UCSD-AML1 (cell line): Measurements from ENCODE around the gene SAMD4A.

Source experiments
- DNase-seq: peaks from one replicate; lab custom pipeline; 2025; ENCODE audit not compliant: unreplicated experiment; lab: John Stamatoyannopoulos, UW

The SAMD4A gene

DNA sequence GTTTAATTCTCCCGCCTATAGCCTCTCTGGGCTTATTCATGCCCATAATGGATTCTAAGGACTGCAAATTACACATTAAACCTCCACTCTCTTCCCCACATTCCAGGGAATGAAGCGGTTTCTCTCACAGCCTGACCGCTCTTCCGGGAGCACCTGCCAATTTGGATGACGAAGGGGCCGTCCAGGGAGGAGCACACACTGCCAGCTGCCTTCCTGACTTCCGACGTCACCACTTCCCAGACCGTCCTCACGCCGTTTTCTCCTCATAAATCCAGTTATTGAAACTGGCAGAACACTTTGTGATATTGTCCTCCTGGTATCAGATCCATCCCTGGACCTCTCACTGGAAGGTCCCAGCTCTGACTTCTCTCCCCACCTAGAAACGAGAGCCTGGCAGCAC is 248.1 kb downstream of the SAMD4A start:
- no peak for DNase-seq

DNA sequence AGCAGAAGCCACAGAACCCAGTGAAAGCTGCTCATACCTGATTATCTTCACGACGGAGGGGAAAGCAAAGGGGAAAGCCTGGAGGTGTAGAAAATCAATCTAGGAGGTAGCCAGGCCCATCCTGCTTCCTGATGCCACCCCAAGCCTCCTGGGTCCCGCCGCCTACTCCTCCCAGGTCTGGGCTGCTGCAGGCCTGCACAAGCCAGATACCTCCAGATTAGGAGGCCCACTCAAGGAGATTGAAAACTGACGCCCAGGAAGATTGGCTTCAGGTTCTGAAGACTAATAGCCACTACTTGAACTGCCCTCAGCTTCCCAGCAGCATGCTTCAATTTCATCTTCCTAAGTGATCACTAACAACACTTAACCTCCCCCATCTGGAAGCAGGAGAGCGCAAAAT is 248.6 kb downstream of the SAMD4A start:
- DNase-seq: no peak

DNA sequence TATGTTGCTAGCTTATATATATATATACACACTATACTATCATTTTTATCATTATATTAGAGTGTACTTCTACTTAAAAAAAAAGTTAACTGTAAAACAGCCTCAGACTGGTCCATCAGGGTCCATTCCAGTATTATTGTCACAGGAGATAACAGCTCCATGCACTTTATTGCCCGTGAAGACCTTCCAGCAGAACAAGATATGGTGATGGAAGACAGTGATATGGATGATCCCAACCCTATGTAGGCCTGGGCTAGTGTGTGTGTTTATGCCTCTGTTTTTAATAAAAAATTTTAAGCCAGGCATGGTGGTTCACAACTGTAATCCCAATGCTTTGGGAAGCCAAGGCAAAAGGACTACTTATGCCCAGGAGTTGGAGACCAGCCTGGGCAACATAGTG is 249.5 kb downstream of the SAMD4A start:
- DNase-seq: no peak

DNA sequence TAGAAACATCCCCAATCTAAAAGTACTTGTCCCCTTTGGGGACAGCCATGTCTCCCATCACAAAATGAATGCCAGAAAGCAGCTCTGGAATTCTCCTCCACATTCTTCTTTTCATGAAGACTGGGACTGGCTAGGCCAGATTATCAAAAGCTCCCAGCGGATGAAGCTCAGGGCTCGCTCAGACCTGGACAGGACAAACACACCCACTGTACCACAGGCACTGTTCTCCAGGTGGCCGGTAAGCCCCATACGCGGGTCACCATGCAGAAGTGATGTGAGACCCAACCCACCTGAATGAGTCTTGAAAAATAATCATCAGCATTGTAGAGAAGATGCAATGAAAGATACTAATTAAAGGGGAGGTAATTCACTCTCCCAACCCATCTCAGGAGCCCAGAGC is 250.6 kb downstream of the SAMD4A start:
- no peak for DNase-seq

DNA sequence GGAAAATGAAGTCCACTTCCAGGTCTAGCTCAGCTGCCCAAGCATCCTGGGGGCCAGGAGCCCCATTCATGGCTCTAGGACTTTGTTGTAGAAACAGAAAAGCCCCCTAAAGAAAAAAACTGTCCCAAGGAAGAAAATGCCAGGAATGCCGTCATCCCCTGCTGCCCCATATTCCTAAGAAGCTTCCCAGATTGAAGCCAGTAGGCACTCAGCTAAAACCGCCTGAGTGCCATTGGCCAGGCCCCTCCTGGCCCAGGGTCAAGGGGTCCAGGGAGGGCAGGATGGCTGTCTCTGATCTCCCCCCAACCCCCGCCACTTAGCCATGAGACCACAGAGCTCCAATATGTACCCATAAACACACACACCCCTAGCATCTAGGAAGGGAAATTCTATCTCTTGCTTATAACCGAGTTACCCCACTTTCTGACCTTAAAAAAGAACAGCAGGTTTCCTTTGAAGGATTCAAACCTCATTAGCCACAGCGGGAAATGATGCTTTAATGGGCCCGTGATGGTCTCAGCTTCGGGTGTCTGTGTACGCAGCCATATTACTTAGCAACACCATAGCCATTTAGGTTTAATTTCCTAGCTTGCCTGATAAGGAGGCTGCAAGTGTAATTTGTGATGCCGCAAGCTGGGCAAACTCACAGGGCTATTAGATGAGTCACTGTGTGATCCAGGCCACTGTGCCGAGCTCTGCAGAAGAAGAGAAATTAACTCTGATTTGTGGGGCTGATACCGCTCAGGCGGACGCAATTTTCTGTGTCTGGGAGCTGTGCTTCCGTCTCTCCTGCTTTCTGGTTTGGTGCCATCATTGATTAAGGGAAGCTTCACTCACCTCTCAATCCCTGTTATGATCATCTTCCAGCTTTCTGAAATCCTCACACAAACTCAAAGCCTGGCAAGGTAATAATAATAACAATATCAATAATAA is 251.5 kb downstream of the SAMD4A start:
- DNase-seq: no peak

DNA sequence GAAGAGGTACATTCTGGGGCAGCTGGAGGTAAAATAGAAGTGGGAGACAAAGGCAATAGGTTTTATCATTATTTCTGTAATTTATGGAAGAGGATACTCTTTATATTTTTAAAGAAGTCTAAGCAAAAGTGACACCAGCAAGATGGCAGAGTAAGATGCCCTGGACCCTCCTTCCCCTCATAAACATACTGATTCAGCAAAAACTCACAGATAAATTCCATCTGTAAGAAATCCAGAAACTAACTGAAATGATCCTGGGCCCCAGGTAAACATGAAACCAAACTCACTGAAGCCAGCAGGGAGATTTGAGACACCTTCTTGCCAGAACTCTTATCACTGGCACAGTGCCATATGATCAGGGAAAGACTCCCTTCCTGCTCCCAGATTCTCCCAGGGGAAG is 255.8 kb downstream of the SAMD4A start:
- DNase-seq: no peak

DNA sequence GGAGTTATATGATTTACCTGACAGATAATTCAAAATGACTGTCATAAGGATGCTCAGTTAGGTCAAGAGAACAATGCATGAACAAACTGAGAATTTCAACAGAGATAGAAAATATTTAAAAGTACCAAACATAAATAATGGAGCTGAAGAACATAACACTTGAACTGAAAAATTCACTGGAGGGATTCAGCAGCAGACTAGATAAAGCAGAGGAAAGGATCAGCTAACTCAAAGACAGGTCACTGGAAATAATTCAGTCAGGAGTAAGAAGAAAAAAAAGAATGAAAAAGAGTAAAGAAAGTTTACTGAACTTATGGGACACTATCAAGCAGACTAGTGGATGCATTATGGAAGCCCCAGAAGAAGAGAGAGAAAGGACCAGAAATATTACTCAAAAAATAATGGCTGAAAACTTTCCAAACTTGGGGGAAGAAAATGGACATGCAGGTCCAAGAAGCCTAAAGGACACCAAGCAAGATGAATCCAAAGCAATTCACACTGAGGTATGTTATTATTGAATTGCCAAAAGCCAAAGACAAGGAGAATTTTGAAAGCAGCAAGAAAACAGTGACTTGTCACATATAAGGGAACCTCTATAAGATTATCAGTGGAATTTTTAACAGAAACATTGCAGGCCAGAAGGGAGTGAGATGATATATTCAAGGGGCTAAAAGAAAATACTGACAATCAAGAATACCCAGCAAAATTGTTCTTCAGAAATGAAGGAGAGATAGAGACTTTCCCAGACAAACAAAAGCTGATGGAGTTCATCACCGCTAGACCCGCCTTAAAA is 257.0 kb downstream of the SAMD4A start:
- DNase-seq: no peak

DNA sequence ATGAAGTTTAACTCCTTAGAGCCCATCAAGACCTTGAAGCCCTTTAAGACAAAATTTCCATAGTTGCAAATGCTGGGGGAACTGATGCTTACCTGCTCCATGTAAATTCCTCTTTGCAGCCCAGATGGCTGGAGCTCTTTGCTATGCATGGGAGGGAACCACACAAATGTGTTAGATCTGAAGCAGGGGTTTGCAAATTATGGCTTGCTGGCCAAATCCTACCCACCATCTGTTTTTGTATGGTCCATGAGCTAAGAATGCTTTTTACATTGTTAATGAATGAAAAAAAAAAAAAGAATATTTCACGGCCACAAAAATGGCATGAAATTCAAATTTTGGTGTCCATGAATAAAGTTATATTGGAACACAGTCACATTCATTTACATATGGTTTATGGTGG is 261.1 kb downstream of the SAMD4A start:
- DNase-seq: no peak

DNA sequence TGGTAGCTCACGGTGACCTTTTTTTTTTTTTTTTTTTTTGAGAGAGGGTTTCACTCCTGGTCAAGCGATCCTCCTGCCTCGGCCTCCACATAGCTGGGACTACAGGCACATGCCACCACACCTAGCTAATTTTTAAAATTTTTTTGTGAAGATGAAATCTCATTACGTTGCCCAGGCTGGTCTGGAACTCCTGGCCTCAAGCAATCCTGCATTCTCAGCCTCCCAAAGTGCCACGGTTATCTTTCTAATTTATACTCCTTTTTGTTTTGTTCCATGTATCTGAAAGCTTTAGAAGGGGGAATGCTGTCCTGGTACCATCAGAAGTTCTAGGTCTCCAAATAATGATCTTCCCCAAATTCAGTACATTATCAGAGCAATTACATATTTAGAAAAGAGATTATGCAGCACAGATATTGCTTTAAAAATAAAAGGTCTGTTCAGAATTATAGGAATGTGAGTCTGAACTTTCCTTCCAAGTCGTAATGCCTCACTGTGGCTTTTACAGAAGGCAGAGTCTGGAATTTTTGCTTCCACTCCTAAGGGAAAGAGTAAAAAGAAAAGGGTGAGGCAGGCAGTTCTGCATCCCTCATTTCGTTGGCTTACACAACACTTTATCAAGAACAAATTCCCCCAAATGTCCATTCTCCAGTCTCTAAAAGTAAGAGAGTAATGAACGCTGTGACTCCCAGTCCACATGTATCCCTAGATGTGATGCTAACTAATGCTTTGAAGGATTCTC is 262.7 kb downstream of the SAMD4A start:
- DNase-seq: no peak

DNA sequence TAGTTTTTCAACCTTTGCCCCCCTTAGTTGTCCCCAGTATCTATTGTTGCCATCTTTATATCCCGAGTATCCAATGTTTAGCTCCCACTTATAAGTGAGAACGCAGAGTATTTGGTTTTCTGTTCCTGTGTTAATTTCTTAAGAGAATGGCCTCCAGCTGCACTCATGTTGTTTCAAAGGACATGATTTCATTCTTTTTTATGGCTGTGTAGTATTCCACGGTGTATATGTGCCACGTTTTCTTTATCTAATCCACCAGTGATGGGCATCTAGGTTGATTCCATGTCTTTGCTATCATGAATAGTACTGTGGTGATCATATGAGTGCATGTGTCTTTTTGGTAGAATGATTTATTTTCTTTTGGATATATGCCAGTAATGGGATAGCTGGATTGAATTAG is 263.7 kb downstream of the SAMD4A start:
- no peak for DNase-seq

DNA sequence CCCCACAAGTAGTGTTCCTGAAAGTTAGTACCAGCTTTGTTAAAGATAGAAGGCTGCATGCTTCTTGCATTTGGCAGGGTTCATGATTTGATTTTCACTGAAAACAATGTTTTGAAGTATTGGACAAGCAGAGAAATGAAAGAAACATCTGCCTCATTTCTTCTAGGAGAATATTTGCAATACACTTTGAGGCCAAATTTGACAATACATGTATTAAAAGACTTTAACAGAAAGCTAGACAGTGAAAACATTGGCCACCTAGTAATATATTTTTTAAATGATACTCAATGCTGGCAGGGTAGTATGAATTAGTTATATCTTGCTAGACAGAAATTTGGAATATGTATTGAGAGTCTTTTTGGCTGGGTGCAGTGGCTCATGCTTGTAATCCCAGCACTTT is 267.2 kb downstream of the SAMD4A start:
- DNase-seq: no peak

DNA sequence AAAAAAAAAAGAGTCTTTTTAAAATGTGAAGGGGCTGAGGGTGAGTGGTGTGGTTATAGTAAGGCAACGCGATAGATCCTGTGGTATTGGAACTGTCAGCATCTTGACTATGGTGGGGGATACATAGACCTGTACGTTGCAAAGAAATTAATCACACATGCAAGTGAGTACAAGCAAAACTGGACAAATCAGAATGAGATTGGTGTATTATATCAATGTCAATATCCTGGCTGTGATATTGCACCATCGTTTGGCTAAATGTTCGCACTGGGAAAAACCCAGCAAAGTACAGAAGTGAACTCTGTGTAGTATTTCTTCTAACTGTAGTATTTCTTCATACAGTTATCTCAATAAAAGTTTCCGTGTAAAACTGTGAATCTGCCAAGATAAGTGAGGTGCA is 267.8 kb downstream of the SAMD4A start:
- no peak for DNase-seq

DNA sequence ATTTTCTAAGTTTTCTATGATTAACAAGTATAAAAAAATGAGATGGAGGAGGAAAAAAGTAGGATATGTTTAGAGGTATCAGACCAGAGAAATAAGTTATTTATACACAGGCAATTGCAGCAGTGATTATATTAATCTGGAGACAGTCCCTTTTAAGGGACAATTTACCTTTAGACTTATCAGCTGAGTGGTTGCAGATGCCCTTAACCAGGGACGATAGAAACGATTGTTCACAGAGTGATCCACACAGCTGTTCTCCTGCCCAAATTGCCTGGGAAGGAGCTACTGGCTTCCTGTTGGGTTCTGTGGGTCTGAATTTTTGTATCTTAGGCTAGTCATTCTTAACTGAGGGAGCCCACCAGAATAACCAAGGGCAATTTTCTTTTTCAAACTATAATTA is 269.3 kb downstream of the SAMD4A start:
- no peak for DNase-seq

DNA sequence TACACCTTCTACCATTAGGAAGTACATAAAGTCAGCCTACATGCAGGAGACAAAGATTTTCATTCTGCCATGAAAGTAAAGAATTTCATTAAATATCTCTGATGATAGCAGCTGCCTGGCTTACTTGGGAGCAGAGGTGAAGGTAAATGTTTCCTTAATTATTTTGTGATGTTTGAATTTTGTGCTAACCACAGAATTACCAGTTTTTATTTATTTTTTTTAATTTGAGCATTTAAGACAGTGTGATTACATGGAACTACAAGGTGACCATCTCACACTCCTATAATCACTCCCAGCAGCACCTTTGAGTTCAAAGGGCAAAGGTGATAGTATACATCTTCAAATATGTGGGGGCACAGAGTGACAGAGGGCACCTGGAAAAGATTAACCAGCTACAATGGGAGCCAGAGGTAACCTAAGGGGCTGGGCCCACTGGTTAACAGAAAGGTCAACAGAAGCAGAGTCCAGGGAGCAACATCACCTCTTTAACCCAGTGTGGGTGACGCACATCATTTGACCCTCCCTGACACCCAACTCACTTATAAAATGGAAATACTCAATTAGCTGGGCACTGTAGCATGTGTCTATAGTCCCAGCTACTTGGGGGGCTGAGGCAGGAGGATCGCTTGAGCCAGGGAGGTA is 270.7 kb downstream of the SAMD4A start:
- DNase-seq: no peak

DNA sequence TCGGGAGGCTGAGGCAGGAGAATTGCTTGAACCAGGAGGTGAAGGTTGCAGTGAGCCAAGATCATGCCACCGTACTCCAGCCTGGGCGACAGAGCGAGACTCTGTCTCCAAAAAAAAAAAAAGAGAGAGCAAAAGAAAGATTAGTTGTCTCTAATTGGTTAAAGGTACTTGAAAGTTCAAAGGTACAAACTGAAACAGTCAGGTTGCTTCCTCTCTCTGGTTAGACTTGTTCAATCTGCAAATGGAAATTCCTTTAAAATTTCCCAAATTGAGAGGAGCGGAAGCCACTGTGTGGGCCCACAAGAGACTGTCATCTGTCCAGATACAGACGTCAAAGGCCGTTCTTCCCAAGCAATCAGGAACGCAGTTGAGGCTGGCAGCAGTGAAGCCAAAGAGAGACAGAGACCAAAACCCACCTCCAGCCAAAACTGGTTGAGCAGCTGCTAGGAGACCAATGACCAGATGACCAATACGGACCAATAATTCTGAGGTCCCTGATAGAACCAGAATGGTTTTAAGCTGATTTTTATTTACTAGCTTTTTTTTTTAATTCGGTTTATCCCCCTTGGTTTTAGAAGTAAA is 272.1 kb downstream of the SAMD4A start:
- no peak for DNase-seq

DNA sequence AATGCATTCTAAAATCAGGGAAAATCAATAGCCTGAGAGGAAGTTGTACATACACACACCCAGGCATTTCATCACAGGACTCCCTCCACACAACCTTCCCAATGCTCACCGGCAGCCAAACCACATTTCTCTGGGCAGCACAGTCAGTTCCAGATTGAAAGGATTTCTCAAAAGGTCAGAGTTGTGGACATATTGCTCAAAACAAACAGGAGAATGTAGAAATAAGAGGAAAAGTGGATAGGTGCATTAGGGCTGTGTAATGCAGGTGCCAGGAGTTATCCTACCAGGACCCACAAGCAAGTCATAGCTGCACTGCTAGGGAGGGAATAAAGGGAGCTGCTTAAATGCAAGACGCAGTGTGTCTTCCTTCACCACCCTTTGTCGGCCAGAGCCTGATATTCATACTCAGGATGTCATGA is 272.8 kb downstream of the SAMD4A start:
- no peak for DNase-seq

DNA sequence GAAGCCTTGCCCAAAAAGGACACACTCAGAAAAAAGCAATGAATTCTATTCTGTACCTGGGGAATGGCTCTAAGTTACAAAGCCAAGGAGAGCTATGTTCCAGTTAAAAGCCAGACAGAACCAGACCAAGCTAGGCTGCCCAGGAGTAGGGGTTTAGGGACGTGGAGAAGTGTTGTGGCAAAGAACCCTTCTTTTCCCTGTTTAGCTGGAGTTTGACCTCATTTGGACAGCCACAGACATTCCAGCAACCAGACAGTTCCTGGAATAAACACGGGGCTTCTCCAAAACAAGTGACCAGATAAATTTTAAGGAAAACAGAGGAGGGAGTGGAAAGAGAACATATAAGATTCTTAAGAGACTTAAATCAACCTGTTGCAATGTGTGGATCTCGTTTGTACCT is 273.4 kb downstream of the SAMD4A start:
- DNase-seq: no peak

DNA sequence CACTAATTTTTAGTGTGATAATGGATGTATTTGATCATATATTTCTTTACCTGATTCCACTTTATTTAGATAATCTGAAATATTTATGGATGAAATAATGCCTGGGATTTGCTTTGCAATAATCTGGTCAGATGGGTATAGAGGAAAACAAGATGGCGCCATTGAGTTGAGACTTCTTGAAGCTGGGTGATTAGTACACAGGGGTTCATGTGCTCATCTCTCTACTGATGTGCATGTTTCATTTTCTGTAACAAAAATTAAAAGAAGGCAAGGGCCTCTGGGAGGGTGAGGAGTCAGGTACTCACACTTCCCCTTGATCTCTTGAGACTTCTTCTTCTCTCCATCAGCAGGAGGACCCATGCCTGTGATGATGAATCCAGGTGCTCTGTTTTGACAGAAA is 273.9 kb downstream of the SAMD4A start:
- DNase-seq: no peak
